HG03135 (cell line): Measurements from ENCODE around the gene STK32B.

ENCODE experiments used
- ATAC-seq: cut with Tn5 transposase; IDR thresholded peaks from one replicate; pipeline ENCODE4 v1.9.1; 2021; ENCODE audit warnings: mild to moderate bottlenecking, moderate library complexity; ENCODE audit not compliant: unreplicated experiment

STK32B gene

GRCh38 chr4:5500165-5500564 lies 448.9 kb downstream of the STK32B start:
- ATAC-seq, result no peak

- no peak for ATAC-seq
Measured at GRCh38 chr4:5503336-5503936, 452.2 kb downstream of the STK32B start.

- ATAC-seq, result no peak
Measured at GRCh38 chr4:5504486-5504885, 453.2 kb downstream of the STK32B start.

GRCh38 chr4:5510504-5510903 lies 459.2 kb downstream of the STK32B start:
- no peak for ATAC-seq

- no peak for ATAC-seq
Measured at GRCh38 chr4:5511791-5512190, 460.5 kb downstream of the STK32B start.

- no peak for ATAC-seq
Measured at GRCh38 chr4:5515646-5516045, 464.4 kb downstream of the STK32B start.

GRCh38 chr4:5517372-5517771 lies 466.1 kb downstream of the STK32B start:
- ATAC-seq, result no peak

GRCh38 chr4:5524446-5525299 lies 473.4 kb downstream of the STK32B start:
- ATAC-seq, result no peak

- ATAC-seq, result no peak
Measured at GRCh38 chr4:5526080-5526846, 475.0 kb downstream of the STK32B start.

- ATAC-seq, result no peak
Measured at GRCh38 chr4:5527211-5527610, 475.9 kb downstream of the STK32B start.

GRCh38 chr4:5528031-5528436 lies 476.8 kb downstream of the STK32B start:
- ATAC-seq, result no peak

- ATAC-seq, result no peak
Measured at GRCh38 chr4:5532100-5532499, 480.8 kb downstream of the STK32B start.

- no peak for ATAC-seq
Measured at GRCh38 chr4:5539584-5539983, 488.3 kb downstream of the STK32B start.

- no peak for ATAC-seq
Measured at GRCh38 chr4:5541169-5541568, 489.9 kb downstream of the STK32B start.

GRCh38 chr4:5543681-5544080 lies 492.4 kb downstream of the STK32B start:
- ATAC-seq, result no peak

GRCh38 chr4:5544762-5545161 lies 493.5 kb downstream of the STK32B start:
- ATAC-seq, result no peak

- no peak for ATAC-seq
Measured at GRCh38 chr4:5545271-5545670, 494.0 kb downstream of the STK32B start.

GRCh38 chr4:5547651-5548249 lies 496.5 kb downstream of the STK32B start:
- no peak for ATAC-seq
